GM18861 (cell line): Measurements from ENCODE around the gene CAPZB.

Experiments
- ATAC-seq: cut with Tn5 transposase; IDR thresholded peaks from one replicate; pipeline ENCODE4 v1.9.1; 2021; ENCODE audit not compliant: unreplicated experiment

CAPZB gene

GRCh38 chr1:19371226-19372135, 113.9 kb downstream of the CAPZB start:
- no peak for ATAC-seq

- ATAC-seq: no peak
Measured at GRCh38 chr1:19370453-19371170, 114.7 kb downstream of the CAPZB start.

GRCh38 chr1:19369396-19370090, 115.8 kb downstream of the CAPZB start:
- ATAC-seq: no peak

DNA sequence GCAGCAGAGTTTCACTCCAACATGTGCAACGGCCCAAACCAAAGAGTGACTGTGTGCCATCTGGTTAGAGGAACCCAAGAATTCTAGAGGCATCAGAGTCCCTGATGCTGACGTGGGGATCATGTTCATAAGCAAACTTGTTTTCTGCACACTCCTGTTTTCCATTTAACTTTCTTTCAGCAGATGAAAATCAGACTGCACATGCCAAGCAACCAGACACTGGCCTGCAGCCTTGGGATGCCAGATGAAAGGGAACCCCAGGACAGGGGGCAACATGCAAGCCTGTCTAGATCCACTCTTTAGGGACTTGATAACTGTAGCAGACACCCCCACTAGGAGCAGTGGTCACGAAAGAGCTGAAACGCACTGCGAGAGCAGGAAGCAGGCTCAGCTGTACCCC, 116.4 kb downstream of the CAPZB start:
- no peak for ATAC-seq

DNA sequence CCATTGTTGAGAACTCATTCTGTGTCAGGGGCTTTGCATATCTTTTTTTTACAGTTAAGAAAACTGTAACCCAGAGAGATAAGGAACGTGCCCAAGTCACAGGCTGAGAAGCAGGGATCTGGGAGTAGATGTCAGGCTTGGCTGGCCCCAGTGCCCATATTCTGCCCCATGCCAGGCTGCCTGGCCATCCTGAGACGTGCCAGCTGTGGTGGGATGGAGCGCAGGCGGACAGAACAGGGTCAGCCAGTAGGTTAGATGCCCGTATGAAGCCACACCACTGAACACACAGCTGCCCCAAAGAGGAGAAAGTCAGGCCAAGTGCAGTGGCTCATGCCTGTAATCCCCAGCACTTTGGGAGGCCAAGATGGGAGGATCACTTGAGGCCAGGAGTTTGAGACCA, 117.3 kb downstream of the CAPZB start:
- no peak for ATAC-seq

- ATAC-seq: no peak
Measured at GRCh38 chr1:19367584-19368041, 117.7 kb downstream of the CAPZB start.

- no peak for ATAC-seq
Measured at GRCh38 chr1:19366599-19367536, 118.5 kb downstream of the CAPZB start.

DNA sequence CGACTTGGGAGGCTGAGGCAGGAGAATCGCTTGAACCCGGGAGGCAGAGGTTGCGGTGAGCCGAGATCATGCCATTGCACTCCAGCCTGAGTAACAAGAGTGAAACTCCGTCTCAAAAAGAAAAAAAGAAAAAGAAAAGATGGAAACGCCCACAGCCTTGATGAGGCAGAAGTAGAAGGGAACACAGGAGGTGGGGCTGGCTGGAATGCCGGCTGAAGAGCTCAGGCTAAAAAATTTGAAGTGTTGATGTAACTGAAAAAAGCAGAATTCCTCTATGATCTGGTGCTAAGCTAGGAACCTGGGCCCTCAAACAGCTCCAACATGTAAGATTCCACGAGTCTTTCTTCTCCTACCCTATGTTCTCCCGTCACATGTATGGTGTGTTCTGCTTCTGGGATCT, 119.6 kb downstream of the CAPZB start:
- no peak for ATAC-seq

GRCh38 chr1:19363536-19364152, 121.7 kb downstream of the CAPZB start:
- no peak for ATAC-seq

DNA sequence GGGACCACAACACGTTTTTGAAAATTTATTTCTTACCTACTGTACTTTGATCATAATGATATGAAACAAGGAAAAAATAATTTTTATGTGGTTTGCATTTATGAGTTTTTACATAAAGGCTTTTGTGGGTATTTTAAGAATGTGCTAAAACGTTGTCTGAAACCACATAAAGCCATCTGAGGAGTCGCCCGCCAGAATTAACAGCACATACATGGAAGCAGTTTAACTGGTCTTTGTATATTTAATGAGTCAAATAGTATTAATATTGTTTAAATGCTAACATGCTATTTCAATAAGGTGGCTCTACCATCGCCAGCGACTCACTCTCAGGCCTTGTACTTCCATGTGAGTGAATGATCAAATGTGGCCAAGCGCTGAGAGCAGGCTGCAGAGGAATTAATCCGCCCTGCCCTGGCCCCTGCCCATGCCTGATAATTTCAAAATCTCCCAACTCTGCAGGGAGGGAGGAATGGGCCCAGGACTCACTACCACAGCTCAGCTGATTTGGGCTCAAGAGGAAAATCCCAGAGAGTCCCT, 123.7 kb downstream of the CAPZB start:
- no peak for ATAC-seq

GRCh38 chr1:19360843-19361610, 124.3 kb downstream of the CAPZB start:
- no peak for ATAC-seq

- no peak for ATAC-seq
Measured at GRCh38 chr1:19360432-19360831, 124.9 kb downstream of the CAPZB start.

GRCh38 chr1:19360016-19360415, 125.3 kb downstream of the CAPZB start:
- ATAC-seq: no peak

GRCh38 chr1:19359357-19359756, 126.0 kb downstream of the CAPZB start:
- ATAC-seq: no peak

GRCh38 chr1:19358710-19359109, 126.6 kb downstream of the CAPZB start:
- ATAC-seq: no peak

- no peak for ATAC-seq
Measured at GRCh38 chr1:19357299-19357986, 127.9 kb downstream of the CAPZB start.

DNA sequence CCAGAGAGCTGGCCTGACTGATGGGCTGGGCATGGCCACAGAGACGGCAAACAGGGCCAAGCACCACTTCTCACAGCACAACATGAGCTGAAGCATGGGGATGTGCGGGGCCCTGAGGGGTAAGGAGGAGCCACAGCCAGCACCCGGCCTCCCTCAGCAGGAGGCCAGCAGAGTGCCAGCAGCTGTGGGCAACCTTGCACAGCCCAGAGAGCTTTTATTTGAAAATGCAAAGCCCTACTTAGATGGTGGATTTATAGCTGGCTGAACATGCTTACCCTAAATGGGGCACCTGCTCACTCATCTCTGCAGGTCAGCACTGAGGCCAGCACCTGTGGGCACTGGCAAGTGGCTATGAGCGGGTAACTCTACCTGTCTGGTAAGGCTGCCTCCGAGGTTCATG, 129.1 kb downstream of the CAPZB start:
- ATAC-seq: no peak

- ATAC-seq: no peak
Measured at GRCh38 chr1:19354531-19354981, 130.8 kb downstream of the CAPZB start.
